ENCODE data around the gene RBM27.
"Not testable (repeated sequence)": the region's sequence is repeated elsewhere in the genome, so short reads cannot be mapped to it uniquely, and the experiment has no call there.

The RBM27 gene

GRCh38 chr5:146196459-146197048, 6.9 kb upstream of the RBM27 start:
- no peak overlapping the region for H4K8ac ChIP-seq (ENCODE audit: low read depth, low read length)
- H4K91ac ChIP-seq (ENCODE audit: low read depth, low read length): no peak overlapping the region
- no peaks in the 10 kb centered on the region for H3K4me1 ChIP-seq (ENCODE audit: control insufficient read depth in 1 of 2, insufficient read depth in 2 of 2, low read length in 2 of 2)
- no CpG with 5 or more reads among the region's 6 CpGs for WGBS (ENCODE audit: extremely low coverage, insufficient coverage, insufficient read length)
- H3K79me1 ChIP-seq (ENCODE audit: low read length): no peaks in the 10 kb centered on the region
- H3K4ac ChIP-seq (ENCODE audit: low read depth, low read length): no peak overlapping the region
- no peak overlapping the region for H3K4me2 ChIP-seq (ENCODE audit: low read length)
- no peak overlapping the region for H3K18ac ChIP-seq (ENCODE audit: low read length)
- DNase-seq: no peak
- no peaks in the 10 kb centered on the region for H3K9me3 ChIP-seq (ENCODE audit: insufficient read depth, low read depth, low read length)
- H3K9ac ChIP-seq (ENCODE audit: low read length): no peak overlapping the region
- no peaks in the 10 kb centered on the region for H3K79me2 ChIP-seq (ENCODE audit: control insufficient read depth, insufficient read depth, low read length, poor library complexity)
- no peak overlapping the region for H2AK5ac ChIP-seq (ENCODE audit: low read length)
- H2BK12ac ChIP-seq (ENCODE audit: low read length): no peak overlapping the region
- H2BK5ac ChIP-seq (ENCODE audit: low read depth, low read length, poor library complexity): no peak overlapping the region
- no peak overlapping the region for H3K23ac ChIP-seq (ENCODE audit: low read length)
- H3K4me3 ChIP-seq (ENCODE audit: low read depth, low read length): no peak overlapping the region
- H4K12ac ChIP-seq (ENCODE audit: low read depth, low read length): no peak overlapping the region
- H3K14ac ChIP-seq (ENCODE audit: low read length): no peak overlapping the region
- H3K36me3 ChIP-seq (ENCODE audit: control insufficient read depth in 1 of 2, insufficient read depth in 2 of 2, low read length in 2 of 2): no peaks in the 10 kb centered on the region
- no peak overlapping the region for H2AFZ ChIP-seq (ENCODE audit: insufficient read depth, low read length, poor library complexity)
- no peaks in the 10 kb centered on the region for H3K27me3 ChIP-seq (ENCODE audit: insufficient read depth, low read length)
- H2BK120ac ChIP-seq (ENCODE audit: insufficient read depth, low read length, poor library complexity): no peak overlapping the region
- no peak overlapping the region for H3K27ac ChIP-seq (ENCODE audit: low read depth, low read length)

- WGBS (ENCODE audit: extremely low coverage, insufficient coverage, insufficient read length): no CpG with 5 or more reads among the region's 6 CpGs
- no peaks in the 10 kb centered on the region for H3K36me3 ChIP-seq (ENCODE audit: control insufficient read depth in 1 of 2, insufficient read depth in 2 of 2, low read length in 2 of 2)
Observed at GRCh38 chr5:146199176-146199815, 4.1 kb upstream of the RBM27 start.

GRCh38 chr5:146201795-146202194, 1.6 kb upstream of the RBM27 start:
- not testable (repeated sequence) for H3K18ac ChIP-seq (ENCODE audit: low read length); H3K4me2 ChIP-seq (ENCODE audit: low read length); H2BK12ac ChIP-seq (ENCODE audit: low read length); H3K4ac ChIP-seq (ENCODE audit: low read depth, low read length); H3K4me1 ChIP-seq (ENCODE audit: control insufficient read depth in 1 of 2, insufficient read depth in 2 of 2, low read length in 2 of 2); H3K36me3 ChIP-seq (ENCODE audit: control insufficient read depth in 1 of 2, insufficient read depth in 2 of 2, low read length in 2 of 2); H2BK5ac ChIP-seq (ENCODE audit: low read depth, low read length, poor library complexity); H3K27me3 ChIP-seq (ENCODE audit: insufficient read depth, low read length); H4K12ac ChIP-seq (ENCODE audit: low read depth, low read length); H4K8ac ChIP-seq (ENCODE audit: low read depth, low read length); H3K4me3 ChIP-seq (ENCODE audit: low read depth, low read length); H2BK120ac ChIP-seq (ENCODE audit: insufficient read depth, low read length, poor library complexity); H3K23ac ChIP-seq (ENCODE audit: low read length); H3K9me3 ChIP-seq (ENCODE audit: insufficient read depth, low read depth, low read length); H2AK5ac ChIP-seq (ENCODE audit: low read length); DNase-seq; H3K9ac ChIP-seq (ENCODE audit: low read length); H3K79me1 ChIP-seq (ENCODE audit: low read length); H3K27ac ChIP-seq (ENCODE audit: low read depth, low read length); H3K14ac ChIP-seq (ENCODE audit: low read length); H4K91ac ChIP-seq (ENCODE audit: low read depth, low read length)
- Histone ChIP-seq H3K79me2 (ENCODE audit: control insufficient read depth, insufficient read depth, low read length, poor library complexity) (peaks cover 13% of the 10 kb centered on the region), H2AFZ (ENCODE audit: insufficient read depth, low read length, poor library complexity) (peak overlapping the region; percentile 48)
- no CpG with 5 or more reads among the region's 12 CpGs for WGBS (ENCODE audit: extremely low coverage, insufficient coverage, insufficient read length)

More at GRCh38 chr5:146199176-146199815, 4.1 kb upstream of the RBM27 start:
- peaks cover 4% of the 10 kb centered on the region for H3K79me2 ChIP-seq (ENCODE audit: control insufficient read depth, insufficient read depth, low read length, poor library complexity)
- no peak overlapping the region for H3K4me3 ChIP-seq (ENCODE audit: low read depth, low read length)
- no peak overlapping the region for H2BK120ac ChIP-seq (ENCODE audit: insufficient read depth, low read length, poor library complexity)
- no peak overlapping the region for H3K23ac ChIP-seq (ENCODE audit: low read length)
- H4K91ac ChIP-seq (ENCODE audit: low read depth, low read length): no peak overlapping the region
- DNase-seq: no peak
- H2AK5ac ChIP-seq (ENCODE audit: low read length): no peak overlapping the region
- H2BK12ac ChIP-seq (ENCODE audit: low read length): no peak overlapping the region
- H4K8ac ChIP-seq (ENCODE audit: low read depth, low read length): no peak overlapping the region
- no peak overlapping the region for H3K14ac ChIP-seq (ENCODE audit: low read length)
- no peak overlapping the region for H3K18ac ChIP-seq (ENCODE audit: low read length)
- no peak overlapping the region for H3K27ac ChIP-seq (ENCODE audit: low read depth, low read length)
- no peak overlapping the region for H3K9ac ChIP-seq (ENCODE audit: low read length)
- H3K4me1 ChIP-seq (ENCODE audit: control insufficient read depth in 1 of 2, insufficient read depth in 2 of 2, low read length in 2 of 2): no peaks in the 10 kb centered on the region
- H4K12ac ChIP-seq (ENCODE audit: low read depth, low read length): no peak overlapping the region
- H3K4me2 ChIP-seq (ENCODE audit: low read length): no peak overlapping the region
- no peaks in the 10 kb centered on the region for H3K27me3 ChIP-seq (ENCODE audit: insufficient read depth, low read length)
- H3K4ac ChIP-seq (ENCODE audit: low read depth, low read length): no peak overlapping the region
- peaks cover 4% of the 10 kb centered on the region for H3K79me1 ChIP-seq (ENCODE audit: low read length)
- H2AFZ ChIP-seq (ENCODE audit: insufficient read depth, low read length, poor library complexity): no peak overlapping the region
- no peak overlapping the region for H2BK5ac ChIP-seq (ENCODE audit: low read depth, low read length, poor library complexity)
- H3K9me3 ChIP-seq (ENCODE audit: insufficient read depth, low read depth, low read length): no peaks in the 10 kb centered on the region

- Histone ChIP-seq H3K79me1 (ENCODE audit: low read length) (peaks cover 4% of the 10 kb centered on the region), H3K27me3 (ENCODE audit: insufficient read depth, low read length) (no peaks in the 10 kb centered on the region), H3K79me2 (ENCODE audit: control insufficient read depth, insufficient read depth, low read length, poor library complexity) (peaks cover 17% of the 10 kb centered on the region), H3K4ac (ENCODE audit: low read depth, low read length) (peak overlapping the region; percentile 96), H3K4me1 (ENCODE audit: control insufficient read depth in 1 of 2, insufficient read depth in 2 of 2, low read length in 2 of 2) (peaks cover 0 to 2% of the 10 kb centered on the region in 2 experiments), H3K4me2 (ENCODE audit: low read length) (peak overlapping the region; percentile 62), H3K27ac (ENCODE audit: low read depth, low read length) (peak overlapping the region; percentile 90), H4K12ac (ENCODE audit: low read depth, low read length) (peak overlapping the region; percentile 77), H4K8ac (ENCODE audit: low read depth, low read length) (peak overlapping the region; percentile 90), H2BK120ac (ENCODE audit: insufficient read depth, low read length, poor library complexity) (peak overlapping the region; percentile 57), H3K36me3 (ENCODE audit: control insufficient read depth in 1 of 2, insufficient read depth in 2 of 2, low read length in 2 of 2) (peaks cover 0 to 3% of the 10 kb centered on the region in 2 experiments), H3K9ac (ENCODE audit: low read length) (peak overlapping the region; percentile 83), H3K14ac (ENCODE audit: low read length) (peak overlapping the region; percentile 65), H2BK5ac (ENCODE audit: low read depth, low read length, poor library complexity) (peak overlapping the region; percentile 80), H3K9me3 (ENCODE audit: insufficient read depth, low read depth, low read length) (no peaks in the 10 kb centered on the region), H2BK12ac (ENCODE audit: low read length) (no peak overlapping the region), H3K4me3 (ENCODE audit: low read depth, low read length) (peak overlapping the region; percentile 97), H2AFZ (ENCODE audit: insufficient read depth, low read length, poor library complexity) (no peak overlapping the region), H3K23ac (ENCODE audit: low read length) (no peak overlapping the region), H3K18ac (ENCODE audit: low read length) (peak overlapping the region; percentile 79), H4K91ac (ENCODE audit: low read depth, low read length) (peak overlapping the region; percentile 98), H2AK5ac (ENCODE audit: low read length) (peak overlapping the region; percentile 88)
- no peak for DNase-seq
- WGBS (ENCODE audit: extremely low coverage, insufficient coverage, insufficient read length): no CpG with 5 or more reads among the region's 21 CpGs
Observed at GRCh38 chr5:146203872-146204192, 427 bp downstream of the RBM27 start.
